Stimulated activated CD4-positive, alpha-beta T cell treated with anti-CD3 and anti-CD28 coated beads, Interleukin-2, amount 100 ng/mL, for 24 hours (primary cell): ENCODE data around the gene CDC45.

Source experiments
- DNase-seq, 2 donors: peaks; one replicate each; pipeline ENCODE4 v3.0.0-alpha.2; 2020

Gene CDC45

DNA sequence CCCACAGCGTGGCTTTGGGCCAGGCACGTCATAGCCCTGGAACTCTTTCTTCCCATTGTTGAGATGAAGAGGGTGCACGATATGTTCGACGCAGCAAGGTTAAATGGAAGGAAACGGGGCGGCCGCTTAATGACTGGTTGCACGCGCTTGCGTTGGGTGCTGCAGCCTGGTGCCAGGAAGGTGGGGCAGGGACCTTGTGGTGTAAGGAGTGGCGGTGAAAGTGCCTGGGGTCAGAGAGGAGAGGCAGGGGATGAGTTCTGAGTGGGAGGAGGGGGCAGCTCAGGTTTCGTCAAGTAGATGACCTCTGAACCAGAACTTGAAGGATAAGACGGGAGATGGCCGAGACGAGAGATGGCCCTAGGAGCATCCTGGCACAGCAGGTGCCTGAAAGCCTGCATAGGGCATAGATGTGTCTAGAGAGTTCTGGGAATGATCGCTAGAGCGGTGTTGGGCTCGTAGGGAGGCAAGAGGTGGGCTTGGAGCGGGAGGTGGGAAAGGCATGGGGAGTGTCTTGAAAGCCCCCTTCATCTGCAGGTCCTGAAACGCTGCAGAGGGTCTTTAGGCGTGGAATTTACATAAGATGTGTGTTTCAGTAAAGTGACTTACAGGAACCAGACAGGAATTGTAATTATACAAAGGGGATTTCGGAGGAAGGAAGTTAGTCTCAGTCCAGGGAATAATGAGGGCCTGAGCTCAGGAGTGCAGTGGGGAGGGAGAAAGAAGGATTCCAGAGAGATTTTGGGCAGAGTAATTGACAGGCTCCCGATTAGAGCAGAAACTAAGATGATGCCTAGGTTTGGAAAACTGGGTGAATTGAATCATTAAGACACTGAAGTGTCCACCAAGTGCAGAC, 87.7 kb downstream of the CDC45 start:
- no peak for DNase-seq

GRCh38 chr22:19568337-19569275, 88.9 kb downstream of the CDC45 start:
- DNase-seq = no peak

GRCh38 chr22:19569276-19569640, 89.5 kb downstream of the CDC45 start:
- DNase-seq = no peak

DNA sequence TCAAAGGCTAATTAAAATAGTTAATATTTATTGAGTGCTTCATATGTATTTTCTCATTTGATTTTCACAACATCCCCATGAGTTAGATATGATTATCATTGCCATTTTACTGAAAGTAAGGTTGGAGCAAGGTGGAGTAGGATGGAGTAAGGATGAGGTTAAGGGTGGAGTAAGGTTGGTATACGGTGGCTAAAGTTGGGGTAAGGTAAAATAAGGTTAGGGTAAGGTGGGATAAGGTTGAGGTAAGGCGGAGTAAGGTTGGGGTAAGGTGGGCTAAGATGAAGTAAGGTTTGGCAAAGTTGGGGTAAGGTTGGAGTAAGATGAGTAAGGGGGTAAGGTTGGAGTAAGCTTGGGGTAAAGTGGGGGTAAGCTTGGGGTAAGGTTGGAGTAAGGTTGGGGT, 90.3 kb downstream of the CDC45 start:
- DNase-seq = no peak
